SH-SY5Y (cell line): Measurements from ENCODE around the gene CLIC3.

ENCODE experiments used
- GATA2 ChIP-seq: IDR thresholded peaks from 2 replicates; pipeline ENCODE4 v1.6.1; 2011; ENCODE audit warnings: mild to moderate bottlenecking, low read depth, low read length
- GATA3 ChIP-seq: IDR thresholded peaks from 2 replicates; pipeline ENCODE4 v1.6.1; 2011; ENCODE audit warnings: low read depth, mild to moderate bottlenecking, low read length, moderate library complexity

GRCh38 chr9:136988872-136989271 lies 7.5 kb downstream of the CLIC3 start:
- TF ChIP-seq GATA3: no peak
- TF ChIP-seq GATA2: no peak
